ENCODE measurements around the gene PNMA6A. TPM values are rescaled to one million over a fixed set of nuclear protein-coding genes. Genes with fewer than 3 reads are reported as not detected.

PNMA6A gene
- total and polyA plus RNA-seq, 12 donors, result 0.51 to 4.5 (median 1.9) TPM

DNA sequence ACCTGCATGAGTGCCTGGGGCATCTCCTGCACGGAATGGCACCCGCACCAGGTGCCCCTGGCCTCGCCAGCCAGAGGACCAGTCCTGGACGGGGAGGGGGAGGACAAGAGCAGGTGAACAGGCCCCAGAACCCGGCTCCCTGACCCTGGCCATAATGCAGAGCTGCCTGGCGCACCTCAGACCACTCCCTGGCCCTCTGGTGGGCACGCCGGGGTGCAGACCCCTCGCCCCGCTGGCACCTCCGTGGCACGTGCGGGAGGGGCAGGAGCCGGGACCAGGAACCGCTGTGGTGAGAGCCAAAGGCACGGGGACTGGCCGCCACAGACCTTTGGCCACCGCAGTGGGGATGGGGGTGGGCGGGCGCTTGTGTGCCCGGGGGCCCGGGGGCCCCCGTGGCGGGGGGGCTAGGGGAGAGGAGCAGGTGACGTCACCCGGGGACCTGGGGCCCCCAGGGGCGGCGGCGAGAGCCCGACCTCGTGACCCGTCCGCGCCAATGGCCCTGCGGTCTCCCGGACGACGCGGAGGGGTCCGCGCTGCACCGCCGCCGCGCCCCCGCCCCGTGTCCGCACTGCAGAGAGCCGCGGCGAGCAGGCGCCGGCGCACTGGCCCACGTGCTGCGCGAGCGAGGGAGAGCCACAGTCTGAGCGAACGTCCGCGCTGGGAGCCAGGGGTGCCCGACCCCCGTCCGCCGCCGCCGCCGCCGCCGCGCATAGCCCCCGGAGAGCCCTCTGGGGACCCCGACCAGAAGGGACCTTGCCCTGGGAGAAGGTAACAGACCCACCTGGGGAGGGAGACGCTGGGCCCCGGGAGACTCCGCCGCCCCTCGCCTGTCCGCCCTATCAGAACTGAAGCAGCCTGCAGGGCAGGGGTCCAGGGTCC lies 16.1 kb upstream of the PNMA6A start, which contains the start of gene PNMA3:
Gene PNMA3 (plus strand): TSS at position 600 of the 879 bp plus-strand sequence. CDS start 586 bp downstream, outside the sequence.
- DNase-seq (no peak), ATAC-seq (peak in 4 of 8 donors; percentile 58 to 69 (median 60))
- TF ChIP-seq, protein P1, sequence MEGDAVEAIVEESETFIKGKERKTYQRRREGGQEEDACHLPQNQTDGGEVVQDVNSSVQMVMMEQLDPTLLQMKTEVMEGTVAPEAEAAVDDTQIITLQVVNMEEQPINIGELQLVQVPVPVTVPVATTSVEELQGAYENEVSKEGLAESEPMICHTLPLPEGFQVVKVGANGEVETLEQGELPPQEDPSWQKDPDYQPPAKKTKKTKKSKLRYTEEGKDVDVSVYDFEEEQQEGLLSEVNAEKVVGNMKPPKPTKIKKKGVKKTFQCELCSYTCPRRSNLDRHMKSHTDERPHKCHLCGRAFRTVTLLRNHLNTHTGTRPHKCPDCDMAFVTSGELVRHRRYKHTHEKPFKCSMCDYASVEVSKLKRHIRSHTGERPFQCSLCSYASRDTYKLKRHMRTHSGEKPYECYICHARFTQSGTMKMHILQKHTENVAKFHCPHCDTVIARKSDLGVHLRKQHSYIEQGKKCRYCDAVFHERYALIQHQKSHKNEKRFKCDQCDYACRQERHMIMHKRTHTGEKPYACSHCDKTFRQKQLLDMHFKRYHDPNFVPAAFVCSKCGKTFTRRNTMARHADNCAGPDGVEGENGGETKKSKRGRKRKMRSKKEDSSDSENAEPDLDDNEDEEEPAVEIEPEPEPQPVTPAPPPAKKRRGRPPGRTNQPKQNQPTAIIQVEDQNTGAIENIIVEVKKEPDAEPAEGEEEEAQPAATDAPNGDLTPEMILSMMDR (IDR thresholded peaks at IDR 0.05), result no peak
- Histone ChIP-seq H3K4me1 (peaks cover 0 to 10% (median 0%) of the 10 kb centered on the region in 9 donors), H3K9me3 (no peaks in the 10 kb centered on the region), H3K36me3 (no peaks in the 10 kb centered on the region), H3K27me3 (peaks cover 0 to 47% (median 0%) of the 10 kb centered on the region in 7 donors), H3K27ac (no peak within 1 kb of the TSS), H3K4me3 (peak within 1 kb of the TSS in 4 of 10 donors; percentile 10 to 26 (median 12))
- 13 to 34% methylated on average over 17 to 55 of the region's 80 CpGs for WGBS, 2 donors
- intact Hi-C loops (cut with DNase I), result no loop called here

DNA sequence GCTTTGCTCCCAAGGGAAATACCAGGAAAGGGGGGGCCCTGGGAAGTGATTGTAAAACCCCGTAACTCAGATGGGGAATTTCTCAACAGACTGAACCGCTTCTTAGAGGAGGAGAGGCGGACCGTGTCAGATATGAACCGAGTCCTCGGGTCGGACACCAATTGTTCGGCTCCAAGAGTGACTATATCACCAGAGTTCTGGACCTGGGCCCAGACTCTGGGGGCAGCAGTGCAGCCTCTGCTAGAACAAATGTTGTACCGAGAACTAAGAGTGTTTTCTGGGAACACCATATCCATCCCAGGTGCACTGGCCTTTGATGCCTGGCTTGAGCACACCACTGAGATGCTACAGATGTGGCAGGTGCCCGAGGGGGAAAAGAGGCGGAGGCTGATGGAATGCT lies 15.0 kb upstream of the PNMA6A start:
- TF ChIP-seq, protein P1 (IDR thresholded peaks at IDR 0.05), result no peak

DNA sequence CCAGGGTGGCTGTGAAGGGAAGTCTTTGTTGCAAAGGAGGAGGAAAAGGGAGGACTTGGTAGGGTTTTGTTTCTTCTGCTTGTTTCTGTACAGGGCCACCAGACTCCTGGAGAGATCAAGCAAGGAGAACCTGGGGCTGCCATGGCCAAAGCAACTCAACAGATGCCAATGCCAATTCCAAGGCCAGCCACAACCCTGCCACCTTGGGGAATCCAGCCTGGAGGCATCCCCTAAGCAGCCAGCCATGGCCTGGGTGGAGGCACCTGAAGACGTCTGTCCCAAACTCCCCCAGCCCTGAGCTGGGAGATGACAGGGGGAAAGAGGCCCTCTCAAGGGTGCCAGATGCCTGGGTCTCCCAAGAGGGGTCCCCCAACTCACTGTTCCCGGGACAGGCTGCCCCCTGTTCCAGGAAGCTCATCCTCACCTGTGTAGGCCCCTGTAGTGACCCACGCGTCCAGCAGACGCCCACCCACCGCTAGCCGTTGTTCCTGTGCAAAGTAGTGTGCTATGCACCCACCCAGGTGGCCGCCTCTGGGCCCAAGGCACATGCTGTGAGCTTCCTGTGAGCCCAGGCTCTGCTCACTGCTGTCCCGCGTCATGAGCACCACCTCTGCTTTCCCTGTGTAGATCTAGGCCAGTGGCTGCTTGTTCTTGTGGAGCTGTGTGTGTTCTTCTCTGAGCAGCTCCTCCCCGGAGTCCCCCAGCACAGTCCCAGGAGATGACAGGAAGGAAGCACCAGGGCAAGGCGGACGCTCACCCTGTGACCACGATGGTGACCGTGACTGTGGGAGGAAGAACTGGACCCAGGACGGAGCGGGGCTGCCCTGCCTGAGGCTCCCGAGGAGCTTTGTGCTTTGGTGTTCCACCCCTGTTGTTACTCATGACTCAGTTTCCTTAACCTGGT lies 12.8 kb upstream of the PNMA6A start:
- H3K27me3 ChIP-seq, result peaks cover 0 to 30% (median 0%) of the 10 kb centered on the region in 7 donors
- no peak overlapping the region for H3K27ac ChIP-seq
- H3K9me3 ChIP-seq, result no peaks in the 10 kb centered on the region
- no peaks in the 10 kb centered on the region for H3K36me3 ChIP-seq
- 80 to 94% methylated on average over 15 to 18 of the region's 18 CpGs for WGBS, 2 donors
- intact Hi-C loops (cut with DNase I), result no loop called here
- TF ChIP-seq, protein P1 (IDR thresholded peaks at IDR 0.05), result no peak
- ATAC-seq, result peak in 1 of 8 donors; percentile 22
- no peak for DNase-seq
- H3K4me3 ChIP-seq, result no peak overlapping the region
- peaks cover 0 to 18% (median 0%) of the 10 kb centered on the region in 9 donors for H3K4me1 ChIP-seq

More for the DNA sequence above, 15.0 kb upstream of the PNMA6A start:
- no peak overlapping the region for H3K27ac ChIP-seq
- H3K27me3 ChIP-seq, result peaks cover 0 to 47% (median 0%) of the 10 kb centered on the region in 7 donors
- peaks cover 0 to 18% (median 0%) of the 10 kb centered on the region in 9 donors for H3K4me1 ChIP-seq
- H3K4me3 ChIP-seq, result no peak overlapping the region
- H3K36me3 ChIP-seq, result no peaks in the 10 kb centered on the region
- intact Hi-C loops (cut with DNase I), result no loop called here
- no peaks in the 10 kb centered on the region for H3K9me3 ChIP-seq
- no peak for DNase-seq
- no peak for ATAC-seq
- 31% methylated on average over 11 of the region's 11 CpGs for WGBS, 2 donors

DNA sequence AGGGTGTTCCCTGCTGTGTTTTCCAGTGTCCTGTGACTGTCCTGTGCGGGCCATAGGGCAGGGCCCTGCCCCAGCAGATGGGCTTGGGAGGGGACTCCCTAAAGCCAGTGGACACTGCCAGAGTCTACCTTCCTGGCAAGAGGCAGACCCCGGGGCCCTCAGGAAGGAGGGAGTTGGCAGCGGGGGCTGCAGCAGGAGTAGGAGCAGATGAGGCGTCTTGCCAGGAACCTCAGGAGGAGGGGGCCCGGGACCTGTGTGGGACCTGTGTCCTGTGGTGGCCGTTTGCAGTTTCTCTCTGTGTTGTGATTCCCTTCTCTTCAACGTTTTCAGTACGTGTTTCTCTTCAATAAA lies 12.2 kb upstream of the PNMA6A start:
- H3K4me1 ChIP-seq, result peaks cover 0 to 18% (median 0%) of the 10 kb centered on the region in 9 donors
- no peak overlapping the region for H3K4me3 ChIP-seq
- TF ChIP-seq, protein P1 (IDR thresholded peaks at IDR 0.05), result no peak
- 71 to 76% methylated on average over 7 to 8 of the region's 8 CpGs for WGBS, 2 donors
- no peak overlapping the region for H3K27ac ChIP-seq
- intact Hi-C loops (cut with DNase I), result no loop called here
- peaks cover 0 to 27% (median 0%) of the 10 kb centered on the region in 7 donors for H3K27me3 ChIP-seq
- no peak for ATAC-seq
- no peaks in the 10 kb centered on the region for H3K36me3 ChIP-seq
- H3K9me3 ChIP-seq, result no peaks in the 10 kb centered on the region
- no peak for DNase-seq

Data from heart right ventricle (tissue), 16 donors.